Loucy (cell line): ENCODE data around the gene TRAF4.

Experiments used
- CTCF ChIP-seq: fragments of 200-600 bp; sonication (generic); conservative IDR thresholded peaks from 2 replicates; pipeline ENCODE4 v1.5.1; 2014; ENCODE audit warnings: mild to moderate bottlenecking, antibody characterized with exemption, low read length
- EZH2phosphoT487 ChIP-seq: fragments of 200-600 bp; IDR thresholded peaks from 2 replicates; pipeline ENCODE4 v1.6.1; 2018; ENCODE audit warnings: antibody characterized with exemption, mild to moderate bottlenecking, moderate library complexity, borderline replicate concordance

GRCh38 chr17:28723159-28723835, 20.5 kb upstream of the TRAF4 start:
- TF ChIP-seq CTCF (no peak), EZH2phosphoT487 (no peak)
